ENCODE measurements around the gene INTS3.

INTS3 gene, protein sequence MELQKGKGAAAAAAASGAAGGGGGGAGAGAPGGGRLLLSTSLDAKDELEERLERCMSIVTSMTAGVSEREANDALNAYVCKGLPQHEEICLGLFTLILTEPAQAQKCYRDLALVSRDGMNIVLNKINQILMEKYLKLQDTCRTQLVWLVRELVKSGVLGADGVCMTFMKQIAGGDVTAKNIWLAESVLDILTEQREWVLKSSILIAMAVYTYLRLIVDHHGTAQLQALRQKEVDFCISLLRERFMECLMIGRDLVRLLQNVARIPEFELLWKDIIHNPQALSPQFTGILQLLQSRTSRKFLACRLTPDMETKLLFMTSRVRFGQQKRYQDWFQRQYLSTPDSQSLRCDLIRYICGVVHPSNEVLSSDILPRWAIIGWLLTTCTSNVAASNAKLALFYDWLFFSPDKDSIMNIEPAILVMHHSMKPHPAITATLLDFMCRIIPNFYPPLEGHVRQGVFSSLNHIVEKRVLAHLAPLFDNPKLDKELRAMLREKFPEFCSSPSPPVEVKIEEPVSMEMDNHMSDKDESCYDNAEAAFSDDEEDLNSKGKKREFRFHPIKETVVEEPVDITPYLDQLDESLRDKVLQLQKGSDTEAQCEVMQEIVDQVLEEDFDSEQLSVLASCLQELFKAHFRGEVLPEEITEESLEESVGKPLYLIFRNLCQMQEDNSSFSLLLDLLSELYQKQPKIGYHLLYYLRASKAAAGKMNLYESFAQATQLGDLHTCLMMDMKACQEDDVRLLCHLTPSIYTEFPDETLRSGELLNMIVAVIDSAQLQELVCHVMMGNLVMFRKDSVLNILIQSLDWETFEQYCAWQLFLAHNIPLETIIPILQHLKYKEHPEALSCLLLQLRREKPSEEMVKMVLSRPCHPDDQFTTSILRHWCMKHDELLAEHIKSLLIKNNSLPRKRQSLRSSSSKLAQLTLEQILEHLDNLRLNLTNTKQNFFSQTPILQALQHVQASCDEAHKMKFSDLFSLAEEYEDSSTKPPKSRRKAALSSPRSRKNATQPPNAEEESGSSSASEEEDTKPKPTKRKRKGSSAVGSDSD

DNA sequence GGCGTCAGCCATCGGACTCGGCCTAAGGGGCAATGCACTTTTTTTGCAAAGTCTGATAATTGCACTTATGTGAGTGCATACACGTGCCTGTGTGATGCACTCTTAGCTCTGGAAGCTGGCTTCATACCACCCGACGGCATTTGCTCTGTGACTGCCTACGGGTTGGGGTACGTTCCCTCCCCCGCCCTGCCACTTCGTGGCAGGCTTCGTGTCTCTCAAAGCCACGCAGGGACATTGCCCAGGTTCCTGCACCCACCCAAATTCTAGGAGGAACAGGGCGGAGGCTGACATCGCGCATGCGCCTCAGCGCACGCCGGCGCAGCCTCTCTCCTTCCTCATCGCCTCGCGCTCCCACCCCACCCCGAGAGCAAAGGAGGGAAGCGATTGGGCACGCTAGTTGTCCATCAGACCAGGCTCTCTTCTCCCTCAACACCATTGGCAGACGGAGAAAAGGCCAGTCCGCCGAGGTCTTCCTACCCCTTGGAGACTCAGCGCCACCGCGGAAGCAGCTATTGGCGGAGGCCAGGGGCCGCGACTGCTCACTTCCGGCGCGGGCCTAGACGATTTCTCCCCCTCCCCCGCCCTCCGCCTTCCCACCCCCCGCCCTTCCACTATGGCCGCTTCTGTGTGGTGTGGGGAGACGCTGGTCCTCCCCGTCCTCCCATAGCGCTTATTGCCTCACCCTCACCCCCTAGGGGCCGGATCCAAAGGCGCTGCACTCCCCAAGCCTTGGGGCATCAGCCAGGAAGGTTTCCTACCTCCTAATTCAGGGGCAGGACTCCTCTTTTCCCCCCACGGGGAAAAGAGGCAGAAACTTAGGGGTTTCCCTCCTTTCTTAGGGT lies at the start of gene INTS3:
Gene INTS3, plus strand, starts transcription at position 588 of the 842 bp plus-strand sequence. CDS start 585 bp downstream, outside the sequence.
- DNase-seq (ENCODE audit: low spot score) = peak; percentile 100

DNA sequence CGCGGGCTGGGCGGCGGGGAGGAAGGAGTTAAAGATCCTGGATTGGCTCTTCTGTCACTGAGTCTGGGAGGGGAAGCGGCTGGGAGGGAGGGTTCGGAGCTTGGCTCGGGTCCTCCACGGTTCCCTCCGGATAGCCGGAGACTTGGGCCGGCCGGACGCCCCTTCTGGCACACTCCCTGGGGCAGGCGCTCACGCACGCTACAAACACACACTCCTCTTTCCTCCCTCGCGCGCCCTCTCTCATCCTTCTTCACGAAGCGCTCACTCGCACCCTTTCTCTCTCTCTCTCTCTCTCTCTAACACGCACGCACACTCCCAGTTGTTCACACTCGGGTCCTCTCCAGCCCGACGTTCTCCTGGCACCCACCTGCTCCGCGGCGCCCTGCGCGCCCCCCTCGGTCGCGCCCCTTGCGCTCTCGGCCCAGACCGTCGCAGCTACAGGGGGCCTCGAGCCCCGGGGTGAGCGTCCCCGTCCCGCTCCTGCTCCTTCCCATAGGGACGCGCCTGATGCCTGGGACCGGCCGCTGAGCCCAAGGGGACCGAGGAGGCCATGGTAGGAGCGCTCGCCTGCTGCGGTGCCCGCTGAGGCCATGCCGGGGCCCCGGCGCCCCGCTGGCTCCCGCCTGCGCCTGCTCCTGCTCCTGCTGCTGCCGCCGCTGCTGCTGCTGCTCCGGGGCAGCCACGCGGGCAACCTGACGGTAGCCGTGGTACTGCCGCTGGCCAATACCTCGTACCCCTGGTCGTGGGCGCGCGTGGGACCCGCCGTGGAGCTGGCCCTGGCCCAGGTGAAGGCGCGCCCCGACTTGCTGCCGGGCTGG lies 49.1 kb upstream of the INTS3 start, which contains the start of gene NPR1:
Gene NPR1, plus strand, starts transcription at position 170 of the 818 bp plus-strand sequence. Its CDS starts 421 bp downstream, at position 591.
- no peak for DNase-seq (ENCODE audit: low spot score)

DNA sequence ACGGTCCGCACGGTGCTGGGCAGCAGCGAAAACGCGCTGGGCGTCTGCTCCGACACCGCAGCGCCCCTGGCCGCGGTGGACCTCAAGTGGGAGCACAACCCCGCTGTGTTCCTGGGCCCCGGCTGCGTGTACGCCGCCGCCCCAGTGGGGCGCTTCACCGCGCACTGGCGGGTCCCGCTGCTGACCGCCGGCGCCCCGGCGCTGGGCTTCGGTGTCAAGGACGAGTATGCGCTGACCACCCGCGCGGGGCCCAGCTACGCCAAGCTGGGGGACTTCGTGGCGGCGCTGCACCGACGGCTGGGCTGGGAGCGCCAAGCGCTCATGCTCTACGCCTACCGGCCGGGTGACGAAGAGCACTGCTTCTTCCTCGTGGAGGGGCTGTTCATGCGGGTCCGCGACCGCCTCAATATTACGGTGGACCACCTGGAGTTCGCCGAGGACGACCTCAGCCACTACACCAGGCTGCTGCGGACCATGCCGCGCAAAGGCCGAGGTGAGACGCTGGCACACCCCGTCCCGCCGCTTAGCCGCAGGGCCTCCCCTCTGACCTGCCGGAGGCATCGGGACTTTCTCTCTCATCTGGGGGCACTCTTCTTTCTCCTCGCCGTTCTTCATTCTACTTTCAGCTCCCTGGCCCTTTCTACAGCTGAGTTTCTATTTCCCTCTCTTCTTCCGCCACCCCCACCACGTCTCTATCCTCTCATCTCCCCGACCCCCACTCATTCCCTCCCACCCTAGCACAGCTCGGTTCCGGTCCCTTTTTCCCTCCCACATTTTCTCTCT lies 48.3 kb upstream of the INTS3 start:
- no peak for DNase-seq (ENCODE audit: low spot score)

DNA sequence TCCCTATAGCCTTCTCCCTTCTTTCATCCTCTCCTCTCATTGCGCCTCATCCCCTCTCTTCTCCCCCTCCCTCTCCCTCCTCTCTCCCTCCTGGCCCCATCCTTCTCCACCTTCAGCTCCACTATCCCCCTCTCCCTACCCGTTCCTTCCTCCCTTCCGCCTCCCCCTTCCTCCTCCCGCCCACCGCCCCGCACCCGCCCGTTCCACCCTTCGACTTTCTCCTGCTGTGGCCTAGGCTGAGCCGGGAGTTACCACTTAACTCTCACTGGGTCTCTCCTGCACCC lies 47.8 kb upstream of the INTS3 start:
- DNase-seq (ENCODE audit: low spot score) = no peak

DNA sequence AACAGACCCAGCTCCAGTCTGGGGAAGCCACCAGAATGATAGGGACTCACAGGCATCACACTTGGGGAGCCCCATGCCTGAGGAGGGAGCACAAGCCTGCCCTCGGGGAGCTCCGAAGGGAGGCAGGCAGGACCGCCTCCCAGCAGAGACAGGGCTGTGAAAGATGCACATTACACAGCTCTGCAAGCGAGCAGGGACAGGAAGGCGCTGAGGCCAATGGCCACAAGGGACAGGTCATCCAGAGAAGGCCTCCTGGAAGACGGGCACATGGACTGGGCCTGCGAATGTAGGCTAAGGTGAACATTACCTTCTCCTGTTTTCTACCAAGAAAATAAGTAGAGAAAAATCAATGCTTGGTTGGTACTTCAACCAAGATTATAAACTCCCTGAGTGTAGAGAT lies 45.1 kb upstream of the INTS3 start:
- no peak for DNase-seq (ENCODE audit: low spot score)

DNA sequence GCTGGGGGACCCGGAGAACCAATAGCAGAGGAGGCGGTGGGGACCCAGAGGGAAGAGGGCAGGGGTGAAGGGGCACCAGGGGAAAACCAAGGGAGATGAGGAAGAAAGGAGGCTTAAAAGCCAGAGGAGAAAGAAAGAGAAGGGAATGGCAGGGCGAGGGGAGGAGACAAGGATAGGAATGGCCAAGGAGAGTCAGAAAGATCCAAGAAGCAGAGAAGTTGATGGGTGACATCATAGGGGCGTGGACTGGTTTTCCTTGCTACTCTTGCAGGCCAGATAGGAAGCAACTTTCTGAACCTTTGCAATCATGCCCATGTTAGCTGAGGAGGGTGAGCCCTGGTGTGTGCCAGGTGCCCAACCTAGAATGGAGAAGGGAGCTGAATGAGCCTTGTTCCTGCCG lies 44.0 kb upstream of the INTS3 start:
- DNase-seq (ENCODE audit: low spot score) = no peak

DNA sequence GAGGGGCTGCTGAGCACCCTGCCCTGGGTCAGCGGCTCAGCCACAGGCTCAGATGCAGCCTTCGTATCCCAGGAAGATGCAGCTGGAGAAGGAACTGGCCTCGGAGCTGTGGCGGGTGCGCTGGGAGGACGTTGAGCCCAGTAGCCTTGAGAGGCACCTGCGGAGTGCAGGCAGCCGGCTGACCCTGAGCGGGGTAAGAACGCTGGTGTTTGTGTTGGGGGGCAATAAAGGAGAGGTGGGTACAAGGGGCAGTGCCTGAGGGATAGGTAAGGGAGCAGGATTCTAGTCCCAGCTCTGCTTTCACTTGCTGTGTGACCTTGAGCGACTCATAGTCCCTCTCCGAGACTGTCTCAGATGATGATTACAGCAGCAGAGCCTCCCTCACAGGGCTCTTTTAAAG lies 43.0 kb upstream of the INTS3 start:
- no peak for DNase-seq (ENCODE audit: low spot score)

DNA sequence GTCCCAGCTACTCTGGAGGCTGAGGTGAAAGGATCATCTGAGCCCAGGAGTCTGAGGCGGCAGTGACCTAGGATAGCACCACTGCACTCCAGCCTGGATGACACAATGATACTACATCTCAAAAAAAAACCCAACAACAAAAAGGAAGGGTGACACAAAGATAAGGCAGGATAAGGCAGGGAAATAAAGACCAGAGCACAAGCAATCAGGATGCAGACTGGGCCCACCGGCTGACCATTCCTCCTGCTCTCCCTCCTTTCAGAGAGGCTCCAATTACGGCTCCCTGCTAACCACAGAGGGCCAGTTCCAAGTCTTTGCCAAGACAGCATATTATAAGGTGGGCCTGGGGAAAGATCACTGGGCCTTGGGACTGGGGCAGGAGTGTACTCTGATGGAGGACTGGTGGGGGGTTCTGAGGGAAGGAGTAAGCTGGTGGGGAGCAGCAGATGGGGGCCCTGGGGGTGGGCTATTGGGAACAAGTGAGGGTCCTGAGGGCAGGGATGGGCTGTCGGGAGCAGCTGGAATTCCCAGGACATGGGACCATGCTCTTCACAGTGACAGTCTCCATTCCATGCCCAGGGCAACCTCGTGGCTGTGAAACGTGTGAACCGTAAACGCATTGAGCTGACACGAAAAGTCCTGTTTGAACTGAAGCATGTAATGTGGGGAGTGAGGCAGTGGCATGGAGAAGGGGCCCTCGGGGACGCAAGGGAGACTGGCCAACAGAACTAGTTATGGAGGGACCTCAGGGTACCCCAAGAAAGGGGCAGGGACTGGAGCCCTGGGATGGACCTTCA lies 42.1 kb upstream of the INTS3 start:
- no peak for DNase-seq (ENCODE audit: low spot score)

DNA sequence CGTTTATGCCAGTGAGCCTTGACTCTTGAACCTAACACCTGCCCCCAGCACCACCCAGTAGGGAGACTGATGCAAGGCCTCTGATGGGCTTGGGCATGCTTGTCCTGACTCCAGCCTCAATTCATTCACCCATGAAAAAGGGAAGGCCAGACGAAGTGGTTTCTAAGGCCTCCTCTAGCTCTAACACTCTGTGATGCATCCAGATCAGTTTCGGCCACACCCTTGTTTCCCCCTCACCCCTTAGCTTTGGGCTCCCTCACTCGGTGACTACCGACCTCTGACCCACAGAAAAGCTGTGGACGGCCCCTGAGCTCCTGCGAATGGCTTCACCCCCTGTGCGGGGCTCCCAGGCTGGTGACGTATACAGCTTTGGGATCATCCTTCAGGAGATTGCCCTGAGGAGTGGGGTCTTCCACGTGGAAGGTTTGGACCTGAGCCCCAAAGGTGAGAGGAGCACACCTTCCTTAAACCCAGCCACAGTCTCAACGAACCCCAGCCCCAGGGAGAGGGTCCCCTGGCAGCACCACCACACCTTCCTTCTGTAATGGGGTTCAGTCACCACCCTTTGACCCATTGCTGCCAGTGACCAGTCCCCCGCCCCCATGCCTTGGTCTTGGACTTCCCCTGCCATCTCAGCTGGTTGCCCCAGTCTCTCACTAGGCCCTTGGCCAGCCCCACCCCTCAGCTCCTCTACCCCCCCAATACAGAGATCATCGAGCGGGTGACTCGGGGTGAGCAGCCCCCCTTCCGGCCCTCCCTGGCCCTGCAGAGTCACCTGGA lies 40.3 kb upstream of the INTS3 start:
- no peak for DNase-seq (ENCODE audit: low spot score)

DNA sequence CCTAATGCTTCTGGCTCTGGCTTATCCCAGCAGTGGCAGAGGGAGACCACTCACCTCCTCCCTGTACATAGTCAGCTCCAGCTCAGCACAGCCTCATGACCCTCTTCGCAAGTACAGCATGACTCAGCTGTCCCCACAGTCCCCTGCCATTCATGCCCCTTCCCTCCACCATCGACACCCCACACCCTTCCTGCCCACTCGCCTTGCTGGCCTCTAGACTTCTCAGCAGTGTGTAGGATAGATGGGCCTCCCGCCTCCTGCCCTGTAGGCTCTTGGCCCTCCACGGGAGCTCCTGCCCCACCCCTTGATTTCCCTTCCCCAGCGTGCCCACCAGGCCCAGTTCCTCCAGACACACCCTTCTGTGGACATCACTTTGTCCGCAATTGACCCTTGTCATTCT lies 39.6 kb upstream of the INTS3 start:
- DNase-seq (ENCODE audit: low spot score) = no peak

DNA sequence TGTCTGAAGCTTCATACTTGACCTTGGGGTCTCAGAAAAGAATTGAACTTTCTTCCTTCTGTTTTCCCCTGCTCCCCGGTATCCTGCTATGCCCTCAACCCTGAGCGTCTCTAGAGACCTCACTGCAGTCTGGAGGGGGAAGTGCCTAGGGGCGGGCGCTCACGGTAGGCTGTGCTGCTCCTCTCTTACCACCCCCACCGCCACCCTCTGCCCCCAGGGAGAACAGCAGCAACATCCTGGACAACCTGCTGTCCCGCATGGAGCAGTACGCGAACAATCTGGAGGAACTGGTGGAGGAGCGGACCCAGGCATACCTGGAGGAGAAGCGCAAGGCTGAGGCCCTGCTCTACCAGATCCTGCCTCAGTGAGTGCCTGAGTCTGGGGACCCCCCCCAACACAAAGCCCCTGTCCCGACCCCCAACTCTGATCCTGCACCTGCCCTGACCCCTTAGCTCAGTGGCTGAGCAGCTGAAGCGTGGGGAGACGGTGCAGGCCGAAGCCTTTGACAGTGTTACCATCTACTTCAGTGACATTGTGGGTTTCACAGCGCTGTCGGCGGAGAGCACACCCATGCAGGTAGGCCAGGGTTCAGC lies 39.0 kb upstream of the INTS3 start:
- DNase-seq (ENCODE audit: low spot score) = no peak

DNA sequence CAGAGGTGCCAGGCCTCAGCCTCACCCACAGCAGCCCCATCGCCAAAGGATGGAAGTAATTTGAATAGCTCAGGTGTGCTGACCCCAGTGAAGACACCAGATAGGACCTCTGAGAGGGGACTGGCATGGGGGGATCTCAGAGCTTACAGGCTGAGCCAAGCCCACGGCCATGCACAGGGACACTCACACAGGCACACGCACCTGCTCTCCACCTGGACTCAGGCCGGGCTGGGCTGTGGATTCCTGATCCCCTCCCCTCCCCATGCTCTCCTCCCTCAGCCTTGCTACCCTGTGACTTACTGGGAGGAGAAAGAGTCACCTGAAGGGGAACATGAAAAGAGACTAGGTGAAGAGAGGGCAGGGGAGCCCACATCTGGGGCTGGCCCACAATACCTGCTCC lies 34.4 kb upstream of the INTS3 start:
- no peak for DNase-seq (ENCODE audit: low spot score)

DNA sequence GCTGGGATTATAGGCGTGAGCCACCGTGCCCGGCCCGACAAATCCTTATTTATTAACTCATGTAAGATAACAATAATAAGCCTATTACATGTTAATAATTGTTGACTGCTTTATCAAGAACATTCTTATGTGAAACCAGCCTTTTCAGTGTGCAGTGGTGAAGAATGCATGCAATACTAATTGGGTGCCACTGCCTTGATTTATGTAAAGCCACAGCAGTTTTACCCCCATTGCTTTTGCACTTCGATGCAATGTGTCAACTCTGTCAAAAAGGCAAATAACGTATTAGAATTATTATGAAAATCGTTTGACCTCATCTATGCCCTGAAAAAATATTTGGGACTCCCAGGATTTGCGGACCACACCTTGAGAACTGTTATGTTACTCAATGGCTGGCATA lies 31.1 kb upstream of the INTS3 start:
- no peak for DNase-seq (ENCODE audit: low spot score)

DNA sequence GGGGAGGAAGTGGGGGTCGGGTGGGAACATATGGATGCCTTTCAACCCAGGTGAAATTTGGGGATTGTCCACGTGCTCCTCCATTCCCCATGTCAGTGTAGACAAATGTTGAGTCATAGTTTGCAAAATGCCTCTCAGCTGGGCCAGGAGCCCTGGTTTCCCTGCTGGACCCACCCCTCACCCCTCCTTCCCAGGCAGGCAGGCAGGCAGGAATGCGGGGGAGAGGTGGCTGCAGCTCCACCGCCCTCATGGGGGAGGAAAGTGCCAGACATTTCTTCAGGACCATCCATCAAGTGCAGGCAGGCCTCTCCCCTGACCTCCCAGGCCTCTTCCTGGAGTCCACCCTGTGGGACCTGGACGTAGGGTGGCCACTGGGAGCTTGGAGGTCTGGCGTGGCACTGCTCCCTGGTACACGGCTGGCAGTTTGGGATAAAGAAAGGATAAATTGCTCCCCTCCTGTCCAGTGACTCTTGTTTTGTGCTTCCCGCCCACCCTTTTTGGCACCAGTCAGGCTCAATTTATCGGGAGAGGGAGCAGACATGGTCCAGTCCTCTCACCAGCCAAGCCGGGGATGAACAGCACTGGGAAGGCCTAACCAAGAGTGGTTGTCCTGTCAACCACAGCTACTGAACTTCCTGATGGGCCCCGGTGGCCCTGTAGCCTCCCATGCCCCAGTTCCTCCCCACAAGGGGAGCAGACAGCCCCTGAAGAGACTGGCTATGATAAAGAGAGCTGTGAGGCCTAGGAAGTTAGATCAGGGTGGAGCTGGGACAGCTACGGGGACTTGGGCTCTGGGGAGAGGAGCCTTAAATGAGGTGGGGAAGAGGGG lies 30.4 kb upstream of the INTS3 start:
- no peak for DNase-seq (ENCODE audit: low spot score)

DNA sequence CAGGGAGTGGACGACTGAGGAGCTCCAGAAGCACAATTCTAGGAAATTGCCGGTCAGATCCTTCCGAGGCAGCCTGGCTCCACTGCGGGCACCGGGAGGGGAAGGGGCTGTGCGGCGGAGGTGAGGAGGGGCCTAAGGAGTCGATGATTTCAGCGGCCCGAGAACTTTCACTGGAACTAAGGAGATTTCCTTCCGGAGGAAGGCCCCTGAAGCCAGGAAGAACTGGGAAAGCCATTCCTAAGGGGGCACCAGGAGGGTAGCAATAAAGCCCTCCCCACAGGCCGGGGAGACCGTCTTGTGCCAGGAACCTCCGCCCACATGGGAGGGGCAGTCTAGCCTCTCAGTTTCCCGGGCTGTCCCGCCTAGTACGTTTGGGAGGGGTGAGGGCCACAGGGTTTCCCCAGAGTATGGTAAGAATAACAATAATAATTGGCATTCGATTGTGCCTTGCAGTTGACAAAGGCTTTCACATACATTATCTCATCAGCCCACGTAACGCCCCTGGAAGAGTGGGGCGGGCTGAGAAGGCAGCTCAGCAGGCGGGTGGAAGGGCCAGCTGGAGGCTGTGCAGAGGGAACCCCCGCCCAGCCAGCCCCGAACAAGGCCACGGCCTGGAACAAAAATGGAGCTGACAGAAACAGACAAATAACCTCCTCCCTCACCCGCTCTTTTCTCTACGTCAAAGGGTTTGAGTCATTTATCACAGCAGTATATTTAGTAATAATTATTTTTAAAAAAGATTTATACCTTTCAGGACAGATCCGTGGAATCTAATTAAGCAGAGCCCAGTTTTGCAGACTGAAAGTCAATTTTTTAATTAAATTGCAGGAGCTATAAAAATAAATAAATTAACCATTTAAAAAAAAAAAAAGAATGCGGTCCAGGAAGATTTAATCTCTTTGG lies 29.6 kb upstream of the INTS3 start:
- peak; percentile 37 for DNase-seq (ENCODE audit: low spot score)
